ENCODE data around the gene FGF22.

DNA sequence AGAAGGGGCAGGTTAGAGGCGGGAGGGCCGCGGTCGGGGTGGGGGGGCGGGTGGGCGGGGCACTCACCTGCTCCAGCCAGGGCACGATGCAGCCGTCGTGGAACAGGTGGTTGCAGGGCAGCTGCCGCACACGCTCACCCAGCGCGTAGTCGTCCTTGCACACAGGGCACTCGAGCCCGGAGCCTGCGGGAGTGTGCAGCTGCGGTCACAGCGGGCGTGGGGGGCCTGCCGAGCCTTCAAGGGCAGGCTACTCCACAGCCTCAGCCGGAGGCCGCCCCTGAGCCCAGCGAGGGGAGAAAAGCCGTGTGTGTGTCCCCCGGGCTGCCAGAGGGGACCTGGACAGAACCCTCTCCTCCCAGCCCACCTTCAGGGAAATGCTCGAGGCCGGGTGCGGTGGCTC is 8.6 kb downstream of the FGF22 start:
- TF ChIP-seq, protein P1, sequence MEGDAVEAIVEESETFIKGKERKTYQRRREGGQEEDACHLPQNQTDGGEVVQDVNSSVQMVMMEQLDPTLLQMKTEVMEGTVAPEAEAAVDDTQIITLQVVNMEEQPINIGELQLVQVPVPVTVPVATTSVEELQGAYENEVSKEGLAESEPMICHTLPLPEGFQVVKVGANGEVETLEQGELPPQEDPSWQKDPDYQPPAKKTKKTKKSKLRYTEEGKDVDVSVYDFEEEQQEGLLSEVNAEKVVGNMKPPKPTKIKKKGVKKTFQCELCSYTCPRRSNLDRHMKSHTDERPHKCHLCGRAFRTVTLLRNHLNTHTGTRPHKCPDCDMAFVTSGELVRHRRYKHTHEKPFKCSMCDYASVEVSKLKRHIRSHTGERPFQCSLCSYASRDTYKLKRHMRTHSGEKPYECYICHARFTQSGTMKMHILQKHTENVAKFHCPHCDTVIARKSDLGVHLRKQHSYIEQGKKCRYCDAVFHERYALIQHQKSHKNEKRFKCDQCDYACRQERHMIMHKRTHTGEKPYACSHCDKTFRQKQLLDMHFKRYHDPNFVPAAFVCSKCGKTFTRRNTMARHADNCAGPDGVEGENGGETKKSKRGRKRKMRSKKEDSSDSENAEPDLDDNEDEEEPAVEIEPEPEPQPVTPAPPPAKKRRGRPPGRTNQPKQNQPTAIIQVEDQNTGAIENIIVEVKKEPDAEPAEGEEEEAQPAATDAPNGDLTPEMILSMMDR (IDR thresholded peaks at IDR 0.05; ENCODE audit: low read depth, low read length, missing input control), result no peak
- TF ChIP-seq TAF1 (conservative IDR thresholded peaks at IDR 0.05) (no peak), JUND (IDR thresholded peaks at IDR 0.05) (no peak), RAD21 (IDR thresholded peaks at IDR 0.05) (no peak), YY1 (IDR thresholded peaks at IDR 0.05) (no peak), GABPA (IDR thresholded peaks at IDR 0.05 in 1 of 2, conservative IDR thresholded peaks at IDR 0.05 in 1 of 2) (no peak), SP1 (IDR thresholded peaks at IDR 0.05) (no peak), FOXA1 (IDR thresholded peaks at IDR 0.05) (no peak)
- TF ChIP-seq, protein P2, sequence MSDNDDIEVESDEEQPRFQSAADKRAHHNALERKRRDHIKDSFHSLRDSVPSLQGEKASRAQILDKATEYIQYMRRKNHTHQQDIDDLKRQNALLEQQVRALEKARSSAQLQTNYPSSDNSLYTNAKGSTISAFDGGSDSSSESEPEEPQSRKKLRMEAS (IDR thresholded peaks at IDR 0.05), result no peak
- TF ChIP-seq, protein P3, sequence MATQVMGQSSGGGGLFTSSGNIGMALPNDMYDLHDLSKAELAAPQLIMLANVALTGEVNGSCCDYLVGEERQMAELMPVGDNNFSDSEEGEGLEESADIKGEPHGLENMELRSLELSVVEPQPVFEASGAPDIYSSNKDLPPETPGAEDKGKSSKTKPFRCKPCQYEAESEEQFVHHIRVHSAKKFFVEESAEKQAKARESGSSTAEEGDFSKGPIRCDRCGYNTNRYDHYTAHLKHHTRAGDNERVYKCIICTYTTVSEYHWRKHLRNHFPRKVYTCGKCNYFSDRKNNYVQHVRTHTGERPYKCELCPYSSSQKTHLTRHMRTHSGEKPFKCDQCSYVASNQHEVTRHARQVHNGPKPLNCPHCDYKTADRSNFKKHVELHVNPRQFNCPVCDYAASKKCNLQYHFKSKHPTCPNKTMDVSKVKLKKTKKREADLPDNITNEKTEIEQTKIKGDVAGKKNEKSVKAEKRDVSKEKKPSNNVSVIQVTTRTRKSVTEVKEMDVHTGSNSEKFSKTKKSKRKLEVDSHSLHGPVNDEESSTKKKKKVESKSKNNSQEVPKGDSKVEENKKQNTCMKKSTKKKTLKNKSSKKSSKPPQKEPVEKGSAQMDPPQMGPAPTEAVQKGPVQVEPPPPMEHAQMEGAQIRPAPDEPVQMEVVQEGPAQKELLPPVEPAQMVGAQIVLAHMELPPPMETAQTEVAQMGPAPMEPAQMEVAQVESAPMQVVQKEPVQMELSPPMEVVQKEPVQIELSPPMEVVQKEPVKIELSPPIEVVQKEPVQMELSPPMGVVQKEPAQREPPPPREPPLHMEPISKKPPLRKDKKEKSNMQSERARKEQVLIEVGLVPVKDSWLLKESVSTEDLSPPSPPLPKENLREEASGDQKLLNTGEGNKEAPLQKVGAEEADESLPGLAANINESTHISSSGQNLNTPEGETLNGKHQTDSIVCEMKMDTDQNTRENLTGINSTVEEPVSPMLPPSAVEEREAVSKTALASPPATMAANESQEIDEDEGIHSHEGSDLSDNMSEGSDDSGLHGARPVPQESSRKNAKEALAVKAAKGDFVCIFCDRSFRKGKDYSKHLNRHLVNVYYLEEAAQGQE (IDR thresholded peaks at IDR 0.05), result no peak

All from liver (tissue), 3 donors.